Measurements from ENCODE around the gene LAMC1. TPM values are rescaled to one million over a fixed set of nuclear protein-coding genes. Genes with fewer than 3 reads are reported as not detected.

Gene LAMC1
- total RNA-seq, 1 experiment from 2014 or later, result 95.5 TPM

GRCh38 chr1:183159960-183160359, 136.7 kb downstream of the LAMC1 start:
- Histone ChIP-seq H3K27ac (ENCODE audit: low read depth, low read length, poor library complexity, severe bottlenecking) (no peak overlapping the region), H3K9me3 (ENCODE audit: low read depth, low read length, poor library complexity, severe bottlenecking) (no peaks in the 10 kb centered on the region), H3K36me3 (ENCODE audit: insufficient read depth, low read length, poor library complexity, severe bottlenecking) (no peaks in the 10 kb centered on the region), H3K4me3 (ENCODE audit: low read depth, low read length, poor library complexity, severe bottlenecking) (no peak overlapping the region), H3K4me1 (ENCODE audit: insufficient read depth, low read length, poor library complexity, severe bottlenecking) (peaks cover 10% of the 10 kb centered on the region), H3K27me3 (replicated peaks; ENCODE audit: insufficient read depth, low read depth, low read length, poor library complexity) (no peaks in the 10 kb centered on the region)
- no TSS peak for BruUV-seq (replicated peaks)
- no peak for DNase-seq (ENCODE audit: low spot score)
- ChIA-PET POLR2A (ENCODE audit: low non-redundant PET) (no interaction called here), CTCF (no interaction called here)
- intact Hi-C loops (cut with micrococcal nuclease; ENCODE audit: unreplicated experiment), result no loop called here
- no peak for TF ChIP-seq EZH2 (IDR thresholded peaks at IDR 0.05; ENCODE audit: borderline replicate concordance, low read depth, low read length, poor library complexity, severe bottlenecking)
- TF ChIP-seq, protein P1, sequence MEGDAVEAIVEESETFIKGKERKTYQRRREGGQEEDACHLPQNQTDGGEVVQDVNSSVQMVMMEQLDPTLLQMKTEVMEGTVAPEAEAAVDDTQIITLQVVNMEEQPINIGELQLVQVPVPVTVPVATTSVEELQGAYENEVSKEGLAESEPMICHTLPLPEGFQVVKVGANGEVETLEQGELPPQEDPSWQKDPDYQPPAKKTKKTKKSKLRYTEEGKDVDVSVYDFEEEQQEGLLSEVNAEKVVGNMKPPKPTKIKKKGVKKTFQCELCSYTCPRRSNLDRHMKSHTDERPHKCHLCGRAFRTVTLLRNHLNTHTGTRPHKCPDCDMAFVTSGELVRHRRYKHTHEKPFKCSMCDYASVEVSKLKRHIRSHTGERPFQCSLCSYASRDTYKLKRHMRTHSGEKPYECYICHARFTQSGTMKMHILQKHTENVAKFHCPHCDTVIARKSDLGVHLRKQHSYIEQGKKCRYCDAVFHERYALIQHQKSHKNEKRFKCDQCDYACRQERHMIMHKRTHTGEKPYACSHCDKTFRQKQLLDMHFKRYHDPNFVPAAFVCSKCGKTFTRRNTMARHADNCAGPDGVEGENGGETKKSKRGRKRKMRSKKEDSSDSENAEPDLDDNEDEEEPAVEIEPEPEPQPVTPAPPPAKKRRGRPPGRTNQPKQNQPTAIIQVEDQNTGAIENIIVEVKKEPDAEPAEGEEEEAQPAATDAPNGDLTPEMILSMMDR (conservative IDR thresholded peaks at IDR 0.05; ENCODE audit: low read depth, low read length), result no peak

GRCh38 chr1:183161391-183161790, 138.2 kb downstream of the LAMC1 start:
- Histone ChIP-seq H3K36me3 (ENCODE audit: insufficient read depth, low read length, poor library complexity, severe bottlenecking) (no peaks in the 10 kb centered on the region), H3K27ac (ENCODE audit: low read depth, low read length, poor library complexity, severe bottlenecking) (no peak overlapping the region), H3K4me1 (ENCODE audit: insufficient read depth, low read length, poor library complexity, severe bottlenecking) (peaks cover 16% of the 10 kb centered on the region), H3K27me3 (replicated peaks; ENCODE audit: insufficient read depth, low read depth, low read length, poor library complexity) (no peaks in the 10 kb centered on the region), H3K4me3 (ENCODE audit: low read depth, low read length, poor library complexity, severe bottlenecking) (no peak overlapping the region), H3K9me3 (ENCODE audit: low read depth, low read length, poor library complexity, severe bottlenecking) (no peaks in the 10 kb centered on the region)
- POLR2A ChIA-PET (ENCODE audit: low non-redundant PET), result no interaction called here
- intact Hi-C loops (cut with micrococcal nuclease; ENCODE audit: unreplicated experiment), result no loop called here
- TF ChIP-seq EZH2 (IDR thresholded peaks at IDR 0.05; ENCODE audit: borderline replicate concordance, low read depth, low read length, poor library complexity, severe bottlenecking), result no peak
- TF ChIP-seq, protein P1 (conservative IDR thresholded peaks at IDR 0.05; ENCODE audit: low read depth, low read length), result no peak
- BruUV-seq (replicated peaks), result no TSS peak
- CTCF ChIA-PET, result no interaction called here
- DNase-seq (ENCODE audit: low spot score), result no peak

DNA sequence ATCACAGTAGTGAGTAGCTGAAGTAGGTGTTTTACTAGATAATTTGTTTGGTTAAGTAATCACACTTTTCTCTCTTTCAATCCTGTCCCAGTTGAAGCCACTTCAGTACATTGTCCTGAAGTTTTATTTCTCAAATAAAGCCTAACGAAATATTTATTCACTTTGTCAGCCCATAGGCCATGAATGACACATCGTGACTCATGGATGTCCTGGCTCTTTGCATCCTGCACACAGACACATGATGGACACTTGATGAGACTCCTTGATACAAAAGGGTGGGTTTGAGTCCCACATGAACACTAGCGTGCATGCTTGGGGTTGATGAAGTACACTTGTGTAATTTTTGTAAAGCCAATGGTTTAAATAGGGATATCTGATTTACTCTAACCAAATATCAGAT, 140.1 kb downstream of the LAMC1 start:
- H3K27ac ChIP-seq (ENCODE audit: low read depth, low read length, poor library complexity, severe bottlenecking), result no peak overlapping the region
- intact Hi-C loops (cut with micrococcal nuclease; ENCODE audit: unreplicated experiment), result no loop called here

More for the DNA sequence above, 140.1 kb downstream of the LAMC1 start:
- Histone ChIP-seq H3K4me3 (ENCODE audit: low read depth, low read length, poor library complexity, severe bottlenecking) (no peak overlapping the region), H3K36me3 (ENCODE audit: insufficient read depth, low read length, poor library complexity, severe bottlenecking) (no peaks in the 10 kb centered on the region), H3K9me3 (ENCODE audit: low read depth, low read length, poor library complexity, severe bottlenecking) (no peaks in the 10 kb centered on the region), H3K4me1 (ENCODE audit: insufficient read depth, low read length, poor library complexity, severe bottlenecking) (peaks cover 16% of the 10 kb centered on the region), H3K27me3 (replicated peaks; ENCODE audit: insufficient read depth, low read depth, low read length, poor library complexity) (no peaks in the 10 kb centered on the region)
- DNase-seq (ENCODE audit: low spot score), result no peak
- ChIA-PET POLR2A (ENCODE audit: low non-redundant PET) (no interaction called here), CTCF (no interaction called here)
- BruUV-seq (replicated peaks), result no TSS peak
- no peak for TF ChIP-seq EZH2 (IDR thresholded peaks at IDR 0.05; ENCODE audit: borderline replicate concordance, low read depth, low read length, poor library complexity, severe bottlenecking)
- TF ChIP-seq, protein P1 (conservative IDR thresholded peaks at IDR 0.05; ENCODE audit: low read depth, low read length), result no peak

Data from A673 (cell line).